Mesothelial cell of epicardium (in vitro differentiated cells): ENCODE results near the gene TAOK3. TPM values are rescaled to one million over a fixed set of nuclear protein-coding genes. Genes with fewer than 3 reads are reported as not detected.

Source experiments
- DNase-seq, 2 experiments: peaks; one replicate each; pipeline ENCODE4 v3.0.0; 2021; ENCODE audit warnings: low spot score in 2 of 2; ENCODE audit not compliant: unreplicated experiment in 2 of 2
- H3K27ac Mint-ChIP-seq: 2 replicates; pipeline ENCODE4 v1.8.0; 2021; ENCODE audit warnings: mixed read lengths
- H3K27me3 Mint-ChIP-seq: 2 replicates; pipeline ENCODE4 v1.8.0; 2021; ENCODE audit warnings: low read depth, mixed read lengths
- H3K36me3 Mint-ChIP-seq: 2 replicates; pipeline ENCODE4 v1.8.0; 2021; ENCODE audit warnings: mixed read lengths
- H3K4me1 Mint-ChIP-seq: 2 replicates; pipeline ENCODE4 v1.8.0; 2021; ENCODE audit warnings: mixed read lengths
- H3K4me3 Mint-ChIP-seq: 2 replicates; pipeline ENCODE4 v1.8.0; 2021; ENCODE audit warnings: mild to moderate bottlenecking, moderate library complexity, mixed read lengths
- H3K9me3 Mint-ChIP-seq: 2 replicates; pipeline ENCODE4 v1.8.0; 2021; ENCODE audit warnings: mixed read lengths
- CTCF ChIP-seq: fragments of 200-600 bp; sonication (generic); IDR thresholded peaks from one replicate; pipeline ENCODE4 v1.5.0; 2021; ENCODE audit warnings: antibody characterized with exemption; ENCODE audit not compliant: unreplicated experiment
- total RNA-seq: library from RNA; stranded (reverse); gene quantifications from 3 replicates; pipeline ENCODE4 v1.2.1, GENCODE V29; 2021

TAOK3 gene
- total RNA-seq, 1 donor from 2014 or later, result 27.7 TPM

GRCh38 chr12:118370601-118371000 is 2.1 kb downstream of the TAOK3 start:
- Mint-ChIP-seq H3K4me3 (peak overlapping the region; percentile 92), H3K9me3 (no peaks in the 10 kb centered on the region), H3K4me1 (peaks cover 26% of the 10 kb centered on the region), H3K27me3 (peaks cover 24% of the 10 kb centered on the region), H3K36me3 (no peaks in the 10 kb centered on the region), H3K27ac (no peak overlapping the region)
- no peak for TF ChIP-seq CTCF
- no peak for DNase-seq

- no peak overlapping the region for H3K27ac Mint-ChIP-seq
- peaks cover 16% of the 10 kb centered on the region for H3K4me1 Mint-ChIP-seq
- H3K4me3 Mint-ChIP-seq, result no peak overlapping the region
- peaks cover 24% of the 10 kb centered on the region for H3K27me3 Mint-ChIP-seq
- DNase-seq, result no peak
- H3K9me3 Mint-ChIP-seq, result no peaks in the 10 kb centered on the region
- TF ChIP-seq CTCF, result no peak
- no peaks in the 10 kb centered on the region for H3K36me3 Mint-ChIP-seq
Measured at GRCh38 chr12:118368821-118369220, 3.9 kb downstream of the TAOK3 start.

GRCh38 chr12:118361889-118362288 is 10.8 kb downstream of the TAOK3 start:
- no peaks in the 10 kb centered on the region for H3K36me3 Mint-ChIP-seq
- no peak for DNase-seq
- H3K9me3 Mint-ChIP-seq, result no peaks in the 10 kb centered on the region
- no peaks in the 10 kb centered on the region for H3K27me3 Mint-ChIP-seq
- H3K27ac Mint-ChIP-seq, result no peak overlapping the region
- TF ChIP-seq CTCF, result no peak
- no peak overlapping the region for H3K4me3 Mint-ChIP-seq
- peaks cover 14% of the 10 kb centered on the region for H3K4me1 Mint-ChIP-seq

GRCh38 chr12:118361092-118361404 is 11.7 kb downstream of the TAOK3 start:
- Mint-ChIP-seq H3K27me3 (no peaks in the 10 kb centered on the region), H3K4me3 (no peak overlapping the region), H3K4me1 (peaks cover 16% of the 10 kb centered on the region), H3K27ac (no peak overlapping the region), H3K9me3 (no peaks in the 10 kb centered on the region), H3K36me3 (no peaks in the 10 kb centered on the region)
- DNase-seq, result no peak
- no peak for TF ChIP-seq CTCF

- no peak for DNase-seq
- TF ChIP-seq CTCF, result no peak
- H3K27ac Mint-ChIP-seq, result no peak overlapping the region
- H3K9me3 Mint-ChIP-seq, result peaks cover 7% of the 10 kb centered on the region
- no peaks in the 10 kb centered on the region for H3K36me3 Mint-ChIP-seq
- H3K4me1 Mint-ChIP-seq, result peaks cover 16% of the 10 kb centered on the region
- no peak overlapping the region for H3K4me3 Mint-ChIP-seq
- H3K27me3 Mint-ChIP-seq, result no peaks in the 10 kb centered on the region
Measured at GRCh38 chr12:118359541-118359915, 13.2 kb downstream of the TAOK3 start.
